ENCODE results near the gene ZBP1.

Gene ZBP1

GRCh38 chr20:57618091-57618763, 2.0 kb downstream of the ZBP1 start:
- DNase-seq (ENCODE audit: low spot score) = no peak

GRCh38 chr20:57617079-57617795, 3.0 kb downstream of the ZBP1 start:
- no peak for DNase-seq (ENCODE audit: low spot score)

GRCh38 chr20:57616143-57616951, 3.9 kb downstream of the ZBP1 start:
- DNase-seq (ENCODE audit: low spot score) = no peak

- no peak for DNase-seq (ENCODE audit: low spot score)
Measured at GRCh38 chr20:57615445-57615811, 4.8 kb downstream of the ZBP1 start.

GRCh38 chr20:57614490-57615444, 5.5 kb downstream of the ZBP1 start:
- DNase-seq (ENCODE audit: low spot score) = no peak

- no peak for DNase-seq (ENCODE audit: low spot score)
Measured at GRCh38 chr20:57613481-57613921, 6.7 kb downstream of the ZBP1 start.

- DNase-seq (ENCODE audit: low spot score) = no peak
Measured at GRCh38 chr20:57612916-57613315, 7.3 kb downstream of the ZBP1 start.

GRCh38 chr20:57612436-57612835, 7.8 kb downstream of the ZBP1 start:
- DNase-seq (ENCODE audit: low spot score) = no peak

- DNase-seq (ENCODE audit: low spot score) = no peak
Measured at GRCh38 chr20:57611586-57612311, 8.5 kb downstream of the ZBP1 start.

GRCh38 chr20:57610261-57610952, 9.8 kb downstream of the ZBP1 start:
- DNase-seq (ENCODE audit: low spot score) = no peak

- DNase-seq (ENCODE audit: low spot score) = no peak
Measured at GRCh38 chr20:57609842-57610167, 10.4 kb downstream of the ZBP1 start.

- no peak for DNase-seq (ENCODE audit: low spot score)
Measured at GRCh38 chr20:57609086-57609841, 11.0 kb downstream of the ZBP1 start.

GRCh38 chr20:57608516-57608915, 11.7 kb downstream of the ZBP1 start:
- DNase-seq (ENCODE audit: low spot score) = no peak

GRCh38 chr20:57605878-57606277, 14.3 kb downstream of the ZBP1 start:
- DNase-seq (ENCODE audit: low spot score) = no peak

GRCh38 chr20:57605045-57605444, 15.2 kb downstream of the ZBP1 start:
- no peak for DNase-seq (ENCODE audit: low spot score)

- DNase-seq (ENCODE audit: low spot score) = no peak
Measured at GRCh38 chr20:57603120-57603519, 17.1 kb downstream of the ZBP1 start.

- DNase-seq (ENCODE audit: low spot score) = no peak
Measured at GRCh38 chr20:57601737-57602136, 18.5 kb downstream of the ZBP1 start.

- DNase-seq (ENCODE audit: low spot score) = no peak
Measured at GRCh38 chr20:57601211-57601570, 19.0 kb downstream of the ZBP1 start.

- no peak for DNase-seq (ENCODE audit: low spot score)
Measured at GRCh38 chr20:57600320-57601210, 19.7 kb downstream of the ZBP1 start.

Measured in germinal center (tissue), 1 donor.